Smooth muscle cell (in vitro differentiated cells): ENCODE data around the gene GYPC. TPM values are rescaled to one million over a fixed set of nuclear protein-coding genes. Genes with fewer than 3 reads are reported as not detected.
A peak's percentile ranks its signal among the peaks of the same experiment; 100 is the strongest.

ENCODE experiments used
- DNase-seq: peaks from one replicate; lab custom pipeline; 2025; ENCODE audit not compliant: unreplicated experiment; lab: John Stamatoyannopoulos, UW
- H2AFZ ChIP-seq: fragments of 200-600 bp; sonication (generic); 2 replicates; pipeline ENCODE4 v1.6.0; 2016; ENCODE audit warnings: antibody characterized with exemption, low read depth, mild to moderate bottlenecking
- H3F3A ChIP-seq: fragments of 200-600 bp; sonication (generic); 2 replicates; pipeline ENCODE4 v1.6.0; 2017; ENCODE audit warnings: antibody characterized with exemption, low read depth
- H3K27ac ChIP-seq: fragments of 200-600 bp; sonication (generic); 2 replicates; pipeline ENCODE4 v1.5.1; 2016; ENCODE audit warnings: low read depth, mild to moderate bottlenecking
- H3K27me3 ChIP-seq: fragments of 200-600 bp; sonication (generic); 2 replicates; pipeline ENCODE4 v1.6.1; 2016; ENCODE audit warnings: low read depth, mild to moderate bottlenecking
- H3K36me3 ChIP-seq: fragments of 200-600 bp; sonication (generic); 2 replicates; pipeline ENCODE4 v1.5.1; 2016; ENCODE audit warnings: low read depth
- H3K4me1 ChIP-seq: fragments of 200-600 bp; sonication (generic); 2 replicates; pipeline ENCODE4 v1.5.1; 2016; ENCODE audit warnings: low read depth
- H3K4me2 ChIP-seq: fragments of 200-600 bp; sonication (generic); 2 replicates; pipeline ENCODE4 v1.6.0; 2016; ENCODE audit warnings: mild to moderate bottlenecking
- H3K4me3 ChIP-seq: fragments of 200-600 bp; sonication (generic); 2 replicates; pipeline ENCODE4 v1.5.1; 2016; ENCODE audit warnings: mild to moderate bottlenecking
- H3K79me2 ChIP-seq: fragments of 200-600 bp; sonication (generic); 2 replicates; pipeline ENCODE4 v1.6.0; 2016; ENCODE audit warnings: low read depth, mild to moderate bottlenecking
- H3K9ac ChIP-seq: fragments of 200-600 bp; sonication (generic); 2 replicates; pipeline ENCODE4 v1.6.0; 2016; ENCODE audit warnings: low read depth
- H3K9me3 ChIP-seq: fragments of 200-600 bp; sonication (generic); replicated peaks from 2 replicates; pipeline ENCODE4 v1.5.1; 2016; ENCODE audit warnings: low read depth
- H4K20me1 ChIP-seq: fragments of 200-600 bp; sonication (generic); 2 replicates; pipeline ENCODE4 v1.6.0; 2016; ENCODE audit warnings: low read depth
- CTCF ChIP-seq: fragments of 200-600 bp; sonication (generic); IDR thresholded peaks from 2 replicates; pipeline ENCODE4 v1.5.1; 2017; ENCODE audit warnings: borderline replicate concordance, mild to moderate bottlenecking, antibody characterized with exemption; ENCODE audit not compliant: insufficient read depth, poor library complexity, severe bottlenecking
- WGBS: methylation state at CpG from one replicate; pipeline ENCODE4 v1.1.7; 2016; ENCODE audit warnings: low lambda C conversion rate; 5-methylcytosine and 5-hydroxymethylcytosine counted together
- polyA plus RNA-seq: library from polyadenylated mRNA; unstranded; fragments of >200 nt; fragmentation: Nextera tagmentation; extraction: Ambion mirVana; gene quantifications from 2 replicates; pipeline ENCODE4 v1.2.1, GENCODE V29; 2016
- total RNA-seq: library from RNA; depleted of rRNA; stranded (reverse); fragments of >200 nt; gene quantifications from 2 replicates; pipeline ENCODE4 v1.2.3, GENCODE V29; 2014

The GYPC gene
- total and polyA plus RNA-seq, 2 experiments from 2014 or later = 25.7 to 61.8 TPM

GRCh38 chr2:126620302-126620701 lies 35.7 kb upstream of the GYPC start:
- no peak for TF ChIP-seq CTCF
- WGBS = 72% methylated on average over 2 of the region's 2 CpGs
- H3K79me2 ChIP-seq = no peaks in the 10 kb centered on the region
- H3K36me3 ChIP-seq = no peaks in the 10 kb centered on the region
- H3K4me2 ChIP-seq = no peak overlapping the region
- H3K27me3 ChIP-seq = no peaks in the 10 kb centered on the region
- no peaks in the 10 kb centered on the region for H3K4me1 ChIP-seq
- H2AFZ ChIP-seq = no peak overlapping the region
- no peaks in the 10 kb centered on the region for H4K20me1 ChIP-seq
- no peak overlapping the region for H3K4me3 ChIP-seq
- DNase-seq = no peak
- no peak overlapping the region for H3K27ac ChIP-seq
- H3K9ac ChIP-seq = no peak overlapping the region
- H3F3A ChIP-seq = no peaks in the 10 kb centered on the region
- H3K9me3 ChIP-seq = no peaks in the 10 kb centered on the region

GRCh38 chr2:126623000-126623399 lies 33.0 kb upstream of the GYPC start:
- H3K4me1 ChIP-seq = no peaks in the 10 kb centered on the region
- H3K4me3 ChIP-seq = no peak overlapping the region
- no peaks in the 10 kb centered on the region for H3K9me3 ChIP-seq
- no peak overlapping the region for H3K9ac ChIP-seq
- TF ChIP-seq CTCF = no peak
- H3F3A ChIP-seq = no peaks in the 10 kb centered on the region
- no peaks in the 10 kb centered on the region for H3K79me2 ChIP-seq
- H3K36me3 ChIP-seq = no peaks in the 10 kb centered on the region
- WGBS = 85% methylated on average over 3 of the region's 3 CpGs
- no peak overlapping the region for H3K4me2 ChIP-seq
- H3K27me3 ChIP-seq = no peaks in the 10 kb centered on the region
- H4K20me1 ChIP-seq = no peaks in the 10 kb centered on the region
- no peak overlapping the region for H2AFZ ChIP-seq
- no peak overlapping the region for H3K27ac ChIP-seq
- DNase-seq = no peak

GRCh38 chr2:126627643-126628042 lies 28.3 kb upstream of the GYPC start:
- Histone ChIP-seq H3K36me3 (no peaks in the 10 kb centered on the region), H3K9ac (no peak overlapping the region), H3K79me2 (no peaks in the 10 kb centered on the region), H4K20me1 (no peaks in the 10 kb centered on the region), H3F3A (no peaks in the 10 kb centered on the region), H3K4me3 (no peak overlapping the region), H3K27ac (no peak overlapping the region), H3K4me2 (peak overlapping the region; percentile 45), H3K9me3 (no peaks in the 10 kb centered on the region), H3K27me3 (peaks cover 16% of the 10 kb centered on the region), H3K4me1 (no peaks in the 10 kb centered on the region), H2AFZ (no peak overlapping the region)
- 55% methylated on average over 2 of the region's 2 CpGs for WGBS
- no peak for TF ChIP-seq CTCF
- no peak for DNase-seq

GRCh38 chr2:126634273-126634861 lies 21.6 kb upstream of the GYPC start:
- no peaks in the 10 kb centered on the region for H3K4me1 ChIP-seq
- no peaks in the 10 kb centered on the region for H3K9me3 ChIP-seq
- H3K79me2 ChIP-seq = no peaks in the 10 kb centered on the region
- no peak overlapping the region for H3K4me2 ChIP-seq
- H3K27ac ChIP-seq = no peak overlapping the region
- peaks cover 16% of the 10 kb centered on the region for H3K27me3 ChIP-seq
- no peak overlapping the region for H2AFZ ChIP-seq
- no peak overlapping the region for H3K4me3 ChIP-seq
- TF ChIP-seq CTCF = peak; percentile 55
- no peaks in the 10 kb centered on the region for H4K20me1 ChIP-seq
- H3K36me3 ChIP-seq = no peaks in the 10 kb centered on the region
- H3F3A ChIP-seq = no peaks in the 10 kb centered on the region
- DNase-seq = no peak
- no peak overlapping the region for H3K9ac ChIP-seq
- WGBS = 37% methylated on average over 12 of the region's 12 CpGs
